HEK293 (cell line): Measurements from ENCODE around the gene ALG11.

Experiments
- CTCF ChIA-PET: fragments of 350-600 bp; formaldehyde crosslinking; extraction: SDS; loops from one replicate; lab custom pipeline; 2021; ENCODE audit warnings: antibody characterized with exemption; lab: Yijun Ruan, JAX
- POLR2A ChIA-PET: fragments of 300-600 bp; formaldehyde crosslinking; extraction: SDS; loops from one replicate; lab custom pipeline; 2020; ENCODE audit warnings: antibody characterized with exemption, inconsistent platforms; lab: Yijun Ruan, JAX
- H3K27ac ChIP-seq: fragments of 200-500 bp; sonication (Bioruptor generic); 2 replicates; pipeline ENCODE4 v1.5.1; 2014; ENCODE audit warnings: low read depth, low read length, control low read depth, inconsistent platforms; ENCODE audit errors: extremely low read depth
- H3K36me3 ChIP-seq, 2 experiments: fragments of 200-500 bp in 1 of 2; sonication (Bioruptor generic) in 1 of 2; 1 replicate in 1 of 2; 2 replicates in 1 of 2; pipeline ENCODE4 v1.5.1; 2014 to 2017; ENCODE audit warnings: inconsistent platforms in 2 of 2, low read length in 2 of 2; ENCODE audit not compliant: control insufficient read depth in 2 of 2, insufficient read depth in 1 of 2
- H3K4me1 ChIP-seq: fragments of 200-500 bp; sonication (Bioruptor generic); 2 replicates; pipeline ENCODE4 v1.5.1; 2014; ENCODE audit warnings: mild to moderate bottlenecking, low read length, inconsistent platforms; ENCODE audit not compliant: control insufficient read depth, insufficient read depth
- H3K4me3 ChIP-seq: 2 replicates; pipeline ENCODE4 v1.5.1; 2011; ENCODE audit warnings: low read depth, mild to moderate bottlenecking, control low read depth, low read length, moderate library complexity
- H3K9me3 ChIP-seq: fragments of 200-500 bp; sonication (Bioruptor generic); 2 replicates; pipeline ENCODE4 v1.5.1; 2014; ENCODE audit warnings: low read depth, low read length, inconsistent platforms; ENCODE audit not compliant: control insufficient read depth, insufficient read depth
- HOXD13 ChIP-seq: sonication (generic); formaldehyde crosslinking; IDR thresholded peaks from 2 replicates; pipeline ENCODE4 v1.8.0; 2022; ENCODE audit warnings: missing genetic modification reagents, borderline replicate concordance
- ZBTB8A ChIP-seq: fragments of 450-650 bp; formaldehyde crosslinking; IDR thresholded peaks from 2 replicates; pipeline ENCODE4 v1.5.1; 2016; ENCODE audit warnings: missing biosample characterization, missing genetic modification characterization
- ZFP37 ChIP-seq: fragments of 450-650 bp; formaldehyde crosslinking; IDR thresholded peaks from 2 replicates; pipeline ENCODE4 v1.5.1; 2016; ENCODE audit warnings: missing biosample characterization, missing genetic modification characterization
- ZNF169 ChIP-seq: fragments of 450-650 bp; formaldehyde crosslinking; IDR thresholded peaks from 2 replicates; pipeline ENCODE4 v1.5.1; 2016; ENCODE audit warnings: missing biosample characterization, missing genetic modification characterization
- ZNF23 ChIP-seq: fragments of 450-650 bp; formaldehyde crosslinking; IDR thresholded peaks from 2 replicates; pipeline ENCODE4 v1.5.1; 2016; ENCODE audit warnings: missing biosample characterization, missing genetic modification characterization, borderline replicate concordance
- ZNF280D ChIP-seq: fragments of 450-650 bp; formaldehyde crosslinking; IDR thresholded peaks from 2 replicates; pipeline ENCODE4 v1.5.1; 2016; ENCODE audit warnings: missing biosample characterization, missing genetic modification characterization
- ZNF292 ChIP-seq: fragments of 450-650 bp; formaldehyde crosslinking; IDR thresholded peaks from 2 replicates; pipeline ENCODE4 v1.5.1; 2016; ENCODE audit warnings: low read depth, missing biosample characterization, missing genetic modification characterization, borderline replicate concordance
- ZNF302 ChIP-seq: fragments of 450-650 bp; formaldehyde crosslinking; IDR thresholded peaks from 2 replicates; pipeline ENCODE4 v1.5.1; 2016; ENCODE audit warnings: missing biosample characterization, missing genetic modification characterization, low read depth
- ZNF324 ChIP-seq: fragments of 450-650 bp; formaldehyde crosslinking; IDR thresholded peaks from 2 replicates; pipeline ENCODE4 v1.5.1; 2016; ENCODE audit warnings: missing biosample characterization, missing genetic modification characterization
- ZNF426 ChIP-seq: fragments of 450-650 bp; formaldehyde crosslinking; IDR thresholded peaks from 2 replicates; pipeline ENCODE4 v1.5.1; 2017; ENCODE audit warnings: missing biosample characterization, missing genetic modification characterization, mild to moderate bottlenecking, inconsistent platforms, moderate library complexity
- ZNF548 ChIP-seq: fragments of 450-650 bp; formaldehyde crosslinking; IDR thresholded peaks from 2 replicates; pipeline ENCODE4 v1.5.1; 2016; ENCODE audit warnings: missing biosample characterization, missing genetic modification characterization
- ZNF791 ChIP-seq: fragments of 450-650 bp; formaldehyde crosslinking; IDR thresholded peaks from 2 replicates; pipeline ENCODE4 v1.5.1; 2016; ENCODE audit warnings: missing biosample characterization, missing genetic modification characterization
- ZSCAN16 ChIP-seq: fragments of 450-650 bp; formaldehyde crosslinking; IDR thresholded peaks from 2 replicates; pipeline ENCODE4 v1.5.1; 2016; ENCODE audit warnings: missing biosample characterization, missing genetic modification characterization
- ZSCAN23 ChIP-seq: fragments of 450-650 bp; formaldehyde crosslinking; IDR thresholded peaks from 2 replicates; pipeline ENCODE4 v1.5.1; 2016; ENCODE audit warnings: missing biosample characterization, missing genetic modification characterization
- TF ChIP-seq, protein P1 (sequence below): fragments of 450-650 bp; formaldehyde crosslinking; IDR thresholded peaks from 2 replicates; pipeline ENCODE4 v1.5.1; 2017; ENCODE audit warnings: missing biosample characterization, mild to moderate bottlenecking, missing genetic modification characterization, moderate library complexity
- TF ChIP-seq, protein P2 (sequence below): fragments of 450-650 bp; formaldehyde crosslinking; IDR thresholded peaks from 2 replicates; pipeline ENCODE4 v1.5.1; 2016; ENCODE audit warnings: missing biosample characterization, missing genetic modification characterization
- TF ChIP-seq, protein P3 (sequence below): fragments of 450-650 bp; formaldehyde crosslinking; IDR thresholded peaks from 2 replicates; pipeline ENCODE4 v1.5.1; 2016; ENCODE audit warnings: missing biosample characterization, missing genetic modification characterization

The ALG11 gene

GRCh38 chr13:51977625-51978024 is 34.6 kb upstream of the ALG11 start:
- CTCF ChIA-PET = no interaction called here
- TF ChIP-seq ZNF280D (no peak), ZSCAN23 (tag by site-specific recombination) (no peak), HOXD13 (CRISPR knock-in tag) (no peak), ZNF169 (no peak), ZSCAN16 (tag by site-specific recombination) (no peak), ZNF302 (tag by site-specific recombination) (no peak), ZNF324 (tag by site-specific recombination) (no peak), ZNF23 (no peak), ZBTB8A (tag by site-specific recombination) (no peak), ZNF292 (tag by site-specific recombination) (no peak), ZFP37 (tag by site-specific recombination) (no peak), ZNF791 (no peak), ZNF426 (no peak), ZNF548 (no peak)
- TF ChIP-seq, protein P1, sequence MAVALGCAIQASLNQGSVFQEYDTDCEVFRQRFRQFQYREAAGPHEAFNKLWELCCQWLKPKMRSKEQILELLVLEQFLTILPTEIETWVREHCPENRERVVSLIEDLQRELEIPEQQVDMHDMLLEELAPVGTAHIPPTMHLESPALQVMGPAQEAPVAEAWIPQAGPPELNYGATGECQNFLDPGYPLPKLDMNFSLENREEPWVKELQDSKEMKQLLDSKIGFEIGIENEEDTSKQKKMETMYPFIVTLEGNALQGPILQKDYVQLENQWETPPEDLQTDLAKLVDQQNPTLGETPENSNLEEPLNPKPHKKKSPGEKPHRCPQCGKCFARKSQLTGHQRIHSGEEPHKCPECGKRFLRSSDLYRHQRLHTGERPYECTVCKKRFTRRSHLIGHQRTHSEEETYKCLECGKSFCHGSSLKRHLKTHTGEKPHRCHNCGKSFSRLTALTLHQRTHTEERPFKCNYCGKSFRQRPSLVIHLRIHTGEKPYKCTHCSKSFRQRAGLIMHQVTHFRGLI = no peak
- TF ChIP-seq, protein P2, sequence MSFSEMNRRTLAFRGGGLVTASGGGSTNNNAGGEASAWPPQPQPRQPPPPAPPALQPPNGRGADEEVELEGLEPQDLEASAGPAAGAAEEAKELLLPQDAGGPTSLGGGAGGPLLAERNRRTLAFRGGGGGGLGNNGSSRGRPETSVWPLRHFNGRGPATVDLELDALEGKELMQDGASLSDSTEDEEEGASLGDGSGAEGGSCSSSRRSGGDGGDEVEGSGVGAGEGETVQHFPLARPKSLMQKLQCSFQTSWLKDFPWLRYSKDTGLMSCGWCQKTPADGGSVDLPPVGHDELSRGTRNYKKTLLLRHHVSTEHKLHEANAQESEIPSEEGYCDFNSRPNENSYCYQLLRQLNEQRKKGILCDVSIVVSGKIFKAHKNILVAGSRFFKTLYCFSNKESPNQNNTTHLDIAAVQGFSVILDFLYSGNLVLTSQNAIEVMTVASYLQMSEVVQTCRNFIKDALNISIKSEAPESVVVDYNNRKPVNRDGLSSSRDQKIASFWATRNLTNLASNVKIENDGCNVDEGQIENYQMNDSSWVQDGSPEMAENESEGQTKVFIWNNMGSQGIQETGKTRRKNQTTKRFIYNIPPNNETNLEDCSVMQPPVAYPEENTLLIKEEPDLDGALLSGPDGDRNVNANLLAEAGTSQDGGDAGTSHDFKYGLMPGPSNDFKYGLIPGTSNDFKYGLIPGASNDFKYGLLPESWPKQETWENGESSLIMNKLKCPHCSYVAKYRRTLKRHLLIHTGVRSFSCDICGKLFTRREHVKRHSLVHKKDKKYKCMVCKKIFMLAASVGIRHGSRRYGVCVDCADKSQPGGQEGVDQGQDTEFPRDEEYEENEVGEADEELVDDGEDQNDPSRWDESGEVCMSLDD (tag by site-specific recombination) = no peak
- TF ChIP-seq, protein P3, sequence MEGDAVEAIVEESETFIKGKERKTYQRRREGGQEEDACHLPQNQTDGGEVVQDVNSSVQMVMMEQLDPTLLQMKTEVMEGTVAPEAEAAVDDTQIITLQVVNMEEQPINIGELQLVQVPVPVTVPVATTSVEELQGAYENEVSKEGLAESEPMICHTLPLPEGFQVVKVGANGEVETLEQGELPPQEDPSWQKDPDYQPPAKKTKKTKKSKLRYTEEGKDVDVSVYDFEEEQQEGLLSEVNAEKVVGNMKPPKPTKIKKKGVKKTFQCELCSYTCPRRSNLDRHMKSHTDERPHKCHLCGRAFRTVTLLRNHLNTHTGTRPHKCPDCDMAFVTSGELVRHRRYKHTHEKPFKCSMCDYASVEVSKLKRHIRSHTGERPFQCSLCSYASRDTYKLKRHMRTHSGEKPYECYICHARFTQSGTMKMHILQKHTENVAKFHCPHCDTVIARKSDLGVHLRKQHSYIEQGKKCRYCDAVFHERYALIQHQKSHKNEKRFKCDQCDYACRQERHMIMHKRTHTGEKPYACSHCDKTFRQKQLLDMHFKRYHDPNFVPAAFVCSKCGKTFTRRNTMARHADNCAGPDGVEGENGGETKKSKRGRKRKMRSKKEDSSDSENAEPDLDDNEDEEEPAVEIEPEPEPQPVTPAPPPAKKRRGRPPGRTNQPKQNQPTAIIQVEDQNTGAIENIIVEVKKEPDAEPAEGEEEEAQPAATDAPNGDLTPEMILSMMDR (tag by site-specific recombination) = no peak
- Histone ChIP-seq H3K4me3 (no peak overlapping the region), H3K27ac (no peak overlapping the region), H3K4me1 (0 out of 2 replicates have a peak, but pooled peaks cover 7% of the 10 kb centered on the region), H3K9me3 (no peaks in the 10 kb centered on the region), H3K36me3 (peaks cover 0 to 3% of the 10 kb centered on the region in 2 experiments; a peak in 1 of 3 replicates)
- POLR2A ChIA-PET = no interaction called here
